HG02798 (cell line): Measurements from ENCODE around the gene UNC5C.
"Not testable (repeated sequence)": the region's sequence is repeated elsewhere in the genome, so short reads cannot be mapped to it uniquely, and the experiment has no call there.

ENCODE experiments used
- ATAC-seq: cut with Tn5 transposase; IDR thresholded peaks from one replicate; pipeline ENCODE4 v1.9.1; 2021; ENCODE audit warnings: mild to moderate bottlenecking; ENCODE audit not compliant: unreplicated experiment, poor library complexity

Gene UNC5C

GRCh38 chr4:95191537-95191936 is 357.2 kb downstream of the UNC5C start:
- no peak for ATAC-seq

GRCh38 chr4:95190751-95191436 is 357.9 kb downstream of the UNC5C start:
- ATAC-seq: no peak

GRCh38 chr4:95188701-95189370 is 359.9 kb downstream of the UNC5C start:
- ATAC-seq: no peak

- ATAC-seq: no peak
Observed at GRCh38 chr4:95186666-95187065, 362.1 kb downstream of the UNC5C start.

- ATAC-seq: no peak
Observed at GRCh38 chr4:95183656-95184408, 364.9 kb downstream of the UNC5C start.

- no peak for ATAC-seq
Observed at GRCh38 chr4:95181996-95182306, 366.8 kb downstream of the UNC5C start.

GRCh38 chr4:95181243-95181995 is 367.4 kb downstream of the UNC5C start:
- ATAC-seq: no peak

- ATAC-seq: no peak
Observed at GRCh38 chr4:95180531-95181242, 368.1 kb downstream of the UNC5C start.

GRCh38 chr4:95178938-95179337 is 369.8 kb downstream of the UNC5C start:
- ATAC-seq: no peak

- ATAC-seq: not testable (repeated sequence)
Observed at GRCh38 chr4:95171377-95171776, 377.4 kb downstream of the UNC5C start.

GRCh38 chr4:95170176-95170575 is 378.6 kb downstream of the UNC5C start:
- ATAC-seq: no peak

GRCh38 chr4:95167805-95168204 is 381.0 kb downstream of the UNC5C start:
- no peak for ATAC-seq

- peak; percentile 86 for ATAC-seq
Observed at GRCh38 chr4:95165926-95166524, 382.7 kb downstream of the UNC5C start.

- no peak for ATAC-seq
Observed at GRCh38 chr4:95162867-95163266, 385.9 kb downstream of the UNC5C start.

- ATAC-seq: no peak
Observed at GRCh38 chr4:95161781-95162469, 386.8 kb downstream of the UNC5C start.

- ATAC-seq: no peak
Observed at GRCh38 chr4:95159384-95159783, 389.4 kb downstream of the UNC5C start.

- no peak for ATAC-seq
Observed at GRCh38 chr4:95158626-95159025, 390.1 kb downstream of the UNC5C start.

GRCh38 chr4:95158045-95158444 is 390.7 kb downstream of the UNC5C start:
- ATAC-seq: no peak

GRCh38 chr4:95157596-95157995 is 391.2 kb downstream of the UNC5C start:
- ATAC-seq: no peak
